A673 (cell line): ENCODE measurements around the gene TTC34. TPM values are rescaled to one million over a fixed set of nuclear protein-coding genes. Genes with fewer than 3 reads are reported as not detected.
A peak's percentile ranks its signal among the peaks of the same experiment; 100 is the strongest.

Experiments
- BruUV-seq: library from RNA; stranded (reverse); fragments of 400-500 nt; replicated peaks from 2 replicates; lab custom pipeline; 2021; lab: Mats Ljungman, UMichigan
- CTCF ChIA-PET: fragments of 300-600 bp; sonication (Branson Sonifier 250); formaldehyde crosslinking; loops from one replicate; lab custom pipeline; 2022; ENCODE audit warnings: antibody characterized with exemption; lab: Charles Lee
- POLR2A ChIA-PET: fragments of 300-600 bp; sonication (Branson Sonifier 250); formaldehyde crosslinking; loops from one replicate; lab custom pipeline; 2022; ENCODE audit warnings: antibody characterized with exemption; ENCODE audit not compliant: low non-redundant PET; lab: Charles Lee
- DNase-seq: peaks from one replicate; pipeline ENCODE4 v3.0.0-alpha.2; 2015; ENCODE audit warnings: low spot score
- H3K27ac ChIP-seq: fragments of 200-600 bp; sonication (generic); 2 replicates; pipeline ENCODE4 v1.5.1; 2016; ENCODE audit warnings: mixed run types, low read depth, mild to moderate bottlenecking, mixed read lengths, antibody characterized with exemption, low read length; ENCODE audit not compliant: poor library complexity, severe bottlenecking
- H3K27me3 ChIP-seq: fragments of 200-600 bp; sonication (generic); replicated peaks from 2 replicates; pipeline ENCODE4 v1.6.1; 2017; ENCODE audit warnings: mixed run types, low read depth, mild to moderate bottlenecking, mixed read lengths, antibody characterized with exemption, low read length; ENCODE audit not compliant: insufficient read depth, poor library complexity
- H3K36me3 ChIP-seq: fragments of 200-600 bp; sonication (generic); 2 replicates; pipeline ENCODE4 v1.6.1; 2016; ENCODE audit warnings: mixed run types, mild to moderate bottlenecking, mixed read lengths, antibody characterized with exemption, low read length; ENCODE audit not compliant: insufficient read depth, poor library complexity, severe bottlenecking
- H3K4me1 ChIP-seq: fragments of 200-600 bp; sonication (generic); 2 replicates; pipeline ENCODE4 v1.6.1; 2017; ENCODE audit warnings: mixed run types, mild to moderate bottlenecking, mixed read lengths, antibody characterized with exemption, low read length; ENCODE audit not compliant: insufficient read depth, poor library complexity, severe bottlenecking
- H3K4me3 ChIP-seq: fragments of 200-600 bp; sonication (generic); 2 replicates; pipeline ENCODE4 v1.5.1; 2016; ENCODE audit warnings: low read depth, mixed run types, mild to moderate bottlenecking, mixed read lengths, low read length; ENCODE audit not compliant: poor library complexity, severe bottlenecking
- H3K9me3 ChIP-seq: fragments of 200-600 bp; sonication (generic); 2 replicates; pipeline ENCODE4 v1.6.1; 2016; ENCODE audit warnings: mixed run types, low read depth, mild to moderate bottlenecking, mixed read lengths, antibody characterized with exemption, low read length; ENCODE audit not compliant: poor library complexity, severe bottlenecking
- CTCF ChIP-seq: fragments of 300-800, 200-600 bp; sonication (generic); conservative IDR thresholded peaks from 2 replicates; pipeline ENCODE4 v1.5.1; 2017; ENCODE audit warnings: low read depth, mild to moderate bottlenecking, antibody characterized with exemption, low read length, moderate library complexity, mixed read lengths
- EZH2 ChIP-seq: fragments of 200-600 bp; sonication (generic); IDR thresholded peaks from 2 replicates; pipeline ENCODE4 v1.6.1; 2017; ENCODE audit warnings: borderline replicate concordance, low read depth, mild to moderate bottlenecking, mixed read lengths, antibody characterized with exemption, low read length; ENCODE audit not compliant: poor library complexity, severe bottlenecking
- intact Hi-C: fragments of 100-400 bp; cut with micrococcal nuclease; formaldehyde crosslinking; loops from one replicate; pipeline ENCODE4 v1.10.0; 2022; ENCODE audit not compliant: unreplicated experiment
- total RNA-seq: library from RNA; stranded (reverse); gene quantifications from 2 replicates; pipeline ENCODE4 v1.2.3, GENCODE V29; 2021

The TTC34 gene
- total RNA-seq, 1 experiment from 2014 or later = 0.84 TPM

- TF ChIP-seq EZH2 (no peak), CTCF (no peak)
- no TSS peak for BruUV-seq
- CTCF ChIA-PET = no interaction called here
Observed at GRCh38 chr1:2643414-2644077, 157.9 kb downstream of the TTC34 start.

GRCh38 chr1:2642560-2643413 is 158.7 kb downstream of the TTC34 start:
- no peaks in the 10 kb centered on the region for H3K4me1 ChIP-seq
- TF ChIP-seq CTCF = no peak
- TF ChIP-seq EZH2 = no peak
- H3K9me3 ChIP-seq = peaks cover 12% of the 10 kb centered on the region
- peak overlapping the region; percentile 97 for H3K27ac ChIP-seq
- no peaks in the 10 kb centered on the region for H3K36me3 ChIP-seq
- intact Hi-C loops = no loop called here
- ChIA-PET CTCF (no interaction called here), POLR2A (no interaction called here)
- peak overlapping the region; percentile 88 for H3K4me3 ChIP-seq
- BruUV-seq = no TSS peak
- H3K27me3 ChIP-seq = no peaks in the 10 kb centered on the region
- peak; percentile 95 for DNase-seq

More at GRCh38 chr1:2643414-2644077, 157.9 kb downstream of the TTC34 start:
- no peaks in the 10 kb centered on the region for H3K4me1 ChIP-seq
- DNase-seq = no peak
- H3K36me3 ChIP-seq = no peaks in the 10 kb centered on the region
- H3K9me3 ChIP-seq = peaks cover 16% of the 10 kb centered on the region
- no peaks in the 10 kb centered on the region for H3K27me3 ChIP-seq
- peak overlapping the region; percentile 88 for H3K4me3 ChIP-seq
- POLR2A ChIA-PET = no interaction called here
- H3K27ac ChIP-seq = no peak overlapping the region
- intact Hi-C loops = no loop called here

- H3K27me3 ChIP-seq = no peaks in the 10 kb centered on the region
- peaks cover 9% of the 10 kb centered on the region for H3K9me3 ChIP-seq
- H3K4me1 ChIP-seq = no peaks in the 10 kb centered on the region
- peak overlapping the region; percentile 88 for H3K4me3 ChIP-seq
- CTCF ChIA-PET = no interaction called here
- POLR2A ChIA-PET = no interaction called here
- no peak for TF ChIP-seq CTCF
- intact Hi-C loops = no loop called here
- peak overlapping the region; percentile 97 for H3K27ac ChIP-seq
- BruUV-seq = no TSS peak
- DNase-seq = no peak
- no peaks in the 10 kb centered on the region for H3K36me3 ChIP-seq
Observed at GRCh38 chr1:2642131-2642559, 159.3 kb downstream of the TTC34 start.
